ENCODE measurements around the gene ANKRD36. TPM values are rescaled to one million over a fixed set of nuclear protein-coding genes. Genes with fewer than 3 reads are reported as not detected.
"Not testable (repeated sequence)": the region's sequence is repeated elsewhere in the genome, so short reads cannot be mapped to it uniquely, and the experiment has no call there.

The ANKRD36 gene
- total RNA-seq, 3 donors from 2014 or later, result 17.1 to 32.1 (median 26.4) TPM

DNA sequence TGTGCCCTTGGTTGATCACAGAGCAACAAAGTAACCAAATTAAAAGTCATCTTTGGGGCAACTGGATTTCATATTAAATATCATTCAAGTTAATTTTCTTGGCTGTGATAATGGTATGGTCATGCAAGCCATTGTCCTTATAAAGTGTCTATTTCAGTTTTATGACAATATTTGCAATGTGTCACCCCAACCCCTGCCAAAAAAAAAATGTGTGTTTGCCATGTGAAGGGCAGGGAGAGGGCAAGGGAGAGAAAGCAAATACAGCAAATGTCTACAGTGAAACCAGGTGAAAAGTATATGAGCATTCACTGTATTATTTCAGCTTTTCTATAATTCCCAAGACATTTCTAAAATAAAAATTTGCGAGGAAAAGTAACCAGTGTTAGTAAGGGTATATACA, 24.2 kb upstream of the ANKRD36 start:
- DNase-seq; H3K4me1 ChIP-seq (ENCODE audit: low read depth); H3K36me3 ChIP-seq (ENCODE audit: low read depth); H3K4me3 ChIP-seq; intact Hi-C loops (cut with DNase I, micrococcal nuclease); ATAC-seq; H3K9me3 ChIP-seq: not testable (repeated sequence)

DNA sequence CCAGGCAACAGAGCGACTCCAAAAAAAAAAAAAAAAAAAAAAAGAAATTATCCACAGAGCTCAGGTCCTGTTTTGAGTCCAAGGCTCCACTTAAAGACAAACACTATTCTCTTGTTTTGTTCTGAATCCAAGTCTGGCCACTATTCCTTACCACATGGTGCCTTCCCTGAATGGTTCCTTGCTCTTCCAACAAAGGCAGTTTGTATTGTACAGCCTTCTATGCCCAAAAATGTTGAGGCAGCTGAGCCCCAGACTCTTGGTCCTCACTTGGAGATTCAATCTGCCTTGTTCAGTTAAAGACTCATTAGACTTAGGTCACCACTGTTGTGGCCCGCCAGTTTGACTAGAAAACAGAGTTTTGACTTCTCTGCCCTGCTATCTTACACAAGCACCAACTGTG, 20.0 kb upstream of the ANKRD36 start:
- H3K36me3 ChIP-seq (ENCODE audit: low read depth); H3K9me3 ChIP-seq; DNase-seq; H3K4me3 ChIP-seq; H3K4me1 ChIP-seq (ENCODE audit: low read depth); intact Hi-C loops (cut with DNase I, micrococcal nuclease); ATAC-seq: not testable (repeated sequence)

DNA sequence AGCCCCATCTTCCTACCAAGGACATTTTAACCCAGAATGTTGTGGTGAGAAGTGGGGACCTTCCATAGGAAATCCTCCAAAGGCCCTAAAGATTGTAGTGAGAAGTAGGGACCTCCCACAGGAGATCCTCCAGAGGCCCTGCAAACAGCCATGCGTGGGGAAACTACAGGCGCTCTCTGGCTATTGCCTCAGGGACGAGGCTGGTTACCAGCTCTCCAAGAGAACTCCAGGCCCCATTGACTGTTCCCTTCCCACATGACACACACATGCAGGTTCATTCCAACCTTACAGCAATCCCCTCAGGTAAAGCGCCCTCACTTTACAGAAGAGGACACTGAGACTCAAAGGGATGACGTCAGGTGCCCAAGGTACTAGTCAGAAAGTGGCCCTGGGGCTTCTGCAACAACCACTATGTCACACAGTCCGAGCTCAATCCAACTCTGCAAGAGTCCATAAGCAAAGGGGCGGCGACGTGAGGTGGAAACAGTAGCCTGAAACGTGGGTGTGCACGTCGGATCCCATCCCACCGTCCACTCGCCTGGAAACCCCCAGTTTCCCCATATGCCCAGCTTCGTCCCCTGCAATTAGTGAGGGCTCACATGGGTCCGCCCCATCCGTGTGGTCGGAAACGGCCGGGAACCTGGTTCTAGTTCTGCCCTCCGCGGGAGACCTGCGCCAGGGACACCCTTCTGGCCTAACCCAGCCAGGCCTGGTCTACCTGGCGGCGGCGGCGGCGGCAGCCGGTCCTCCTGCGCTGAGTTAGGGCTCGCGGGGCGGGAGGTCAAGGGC, 18.8 kb upstream of the ANKRD36 start:
- H3K36me3 ChIP-seq (ENCODE audit: low read depth); intact Hi-C loops (cut with DNase I, micrococcal nuclease); H3K4me1 ChIP-seq (ENCODE audit: low read depth); DNase-seq; H3K4me3 ChIP-seq; H3K9me3 ChIP-seq: not testable (repeated sequence)
- peak; percentile 39 for ATAC-seq

DNA sequence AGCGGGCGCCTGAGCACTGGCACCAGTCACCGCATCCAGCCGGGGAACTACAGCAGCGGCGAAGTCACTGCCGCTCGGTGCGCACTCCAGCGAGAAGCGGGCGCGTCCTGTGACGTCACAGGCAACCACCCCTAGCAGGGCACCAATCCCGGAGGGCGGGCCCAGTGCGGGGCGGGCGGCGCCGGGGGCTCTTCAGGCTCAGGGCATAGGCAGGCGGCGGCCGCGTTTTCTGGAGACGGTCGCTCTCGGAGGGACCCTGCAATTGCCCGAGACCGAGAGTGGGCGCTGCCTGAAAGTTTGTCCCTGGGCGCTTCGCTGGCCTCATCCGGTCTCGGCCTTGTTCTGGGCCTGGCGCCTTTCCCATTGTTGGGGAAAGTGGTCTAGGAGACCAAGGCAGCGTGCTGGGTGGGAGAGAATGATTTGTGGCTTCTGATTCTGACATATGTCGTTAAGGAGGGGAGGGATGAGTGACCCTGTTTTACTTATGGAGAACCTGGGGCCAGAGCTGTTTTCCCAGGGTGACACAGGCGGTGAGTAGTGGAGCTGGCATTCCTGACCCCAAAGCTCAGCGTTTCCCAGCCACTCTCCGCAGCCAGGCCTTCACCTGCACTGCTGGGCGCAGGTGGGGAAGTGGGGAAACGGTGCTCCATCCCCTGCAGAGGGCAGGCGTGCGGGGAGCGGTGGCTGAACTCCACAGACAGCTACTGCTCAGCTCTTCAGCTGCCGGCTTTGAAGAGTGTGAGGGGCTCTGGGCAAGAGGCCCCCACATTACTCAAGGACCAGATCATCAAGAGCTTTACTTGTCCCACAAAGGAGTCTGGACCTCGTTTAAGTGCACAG, 18.0 kb upstream of the ANKRD36 start, which contains the start of gene FAHD2B:
TSS of gene FAHD2B (minus strand) at position 111 of the 840 bp plus-strand sequence. CDS start 3,176 bp downstream, outside the sequence.
- H3K36me3 ChIP-seq (ENCODE audit: low read depth); intact Hi-C loops (cut with DNase I, micrococcal nuclease); H3K4me3 ChIP-seq; H3K4me1 ChIP-seq (ENCODE audit: low read depth); H3K9me3 ChIP-seq: not testable (repeated sequence)
- DNase-seq (peak; percentile 86 to 93 (median 91)), ATAC-seq (peak; percentile 96)

DNA sequence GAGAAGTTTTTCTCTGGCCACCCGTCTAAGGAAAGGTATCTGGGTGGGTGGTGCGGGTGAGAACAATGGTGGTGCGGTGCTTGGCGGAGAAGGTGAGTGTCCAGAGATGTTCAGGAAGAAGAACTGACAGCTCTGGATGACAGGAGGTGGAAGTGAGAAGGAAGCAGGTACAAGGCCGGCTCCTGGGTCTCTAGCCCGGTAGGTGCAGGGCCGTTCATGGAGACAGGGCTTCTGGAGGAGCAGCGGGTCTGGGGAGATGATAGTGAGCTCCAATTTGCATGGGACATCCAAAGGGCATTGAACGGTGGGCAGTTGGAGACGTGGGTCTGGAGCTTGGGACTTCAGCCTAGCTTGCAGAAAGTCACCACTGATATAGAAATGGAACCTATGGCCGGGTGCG, 17.3 kb upstream of the ANKRD36 start:
- no peak overlapping the region for H3K4me3 ChIP-seq
- H3K9me3 ChIP-seq, result no peaks in the 10 kb centered on the region
- intact Hi-C loops (cut with DNase I, micrococcal nuclease), result no loop called here
- no peaks in the 10 kb centered on the region for H3K36me3 ChIP-seq (ENCODE audit: low read depth)
- DNase-seq (no peak), ATAC-seq (no peak)
- TF ChIP-seq, protein P1, sequence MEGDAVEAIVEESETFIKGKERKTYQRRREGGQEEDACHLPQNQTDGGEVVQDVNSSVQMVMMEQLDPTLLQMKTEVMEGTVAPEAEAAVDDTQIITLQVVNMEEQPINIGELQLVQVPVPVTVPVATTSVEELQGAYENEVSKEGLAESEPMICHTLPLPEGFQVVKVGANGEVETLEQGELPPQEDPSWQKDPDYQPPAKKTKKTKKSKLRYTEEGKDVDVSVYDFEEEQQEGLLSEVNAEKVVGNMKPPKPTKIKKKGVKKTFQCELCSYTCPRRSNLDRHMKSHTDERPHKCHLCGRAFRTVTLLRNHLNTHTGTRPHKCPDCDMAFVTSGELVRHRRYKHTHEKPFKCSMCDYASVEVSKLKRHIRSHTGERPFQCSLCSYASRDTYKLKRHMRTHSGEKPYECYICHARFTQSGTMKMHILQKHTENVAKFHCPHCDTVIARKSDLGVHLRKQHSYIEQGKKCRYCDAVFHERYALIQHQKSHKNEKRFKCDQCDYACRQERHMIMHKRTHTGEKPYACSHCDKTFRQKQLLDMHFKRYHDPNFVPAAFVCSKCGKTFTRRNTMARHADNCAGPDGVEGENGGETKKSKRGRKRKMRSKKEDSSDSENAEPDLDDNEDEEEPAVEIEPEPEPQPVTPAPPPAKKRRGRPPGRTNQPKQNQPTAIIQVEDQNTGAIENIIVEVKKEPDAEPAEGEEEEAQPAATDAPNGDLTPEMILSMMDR (IDR thresholded peaks at IDR 0.05), result no peak
- no peaks in the 10 kb centered on the region for H3K4me1 ChIP-seq (ENCODE audit: low read depth)

DNA sequence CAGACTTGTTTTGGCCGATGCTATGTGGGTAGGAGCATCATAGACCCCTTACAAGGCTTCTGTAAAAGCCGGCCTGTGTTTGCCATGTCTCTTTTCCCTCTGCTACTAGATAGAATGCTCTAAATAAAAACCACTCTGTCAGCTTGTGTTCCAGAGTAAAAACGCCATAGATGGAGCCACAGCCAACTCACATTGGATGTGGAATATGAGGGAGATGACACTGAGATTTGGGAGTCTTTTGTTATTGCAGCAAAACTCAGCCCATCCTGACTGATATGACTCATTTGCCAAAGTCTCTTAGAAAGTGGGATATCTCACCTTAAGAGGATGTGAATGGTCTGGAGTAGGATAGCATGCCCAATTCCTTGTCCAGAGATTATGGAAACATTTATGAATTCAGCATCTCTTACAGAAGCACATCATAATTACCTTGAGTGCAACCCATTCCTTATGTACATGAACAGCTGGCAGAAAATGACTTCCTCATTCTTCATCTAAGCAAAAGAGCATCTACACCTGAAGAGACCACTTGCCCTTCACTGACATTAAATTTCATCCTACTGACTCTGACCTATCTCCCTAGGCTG, 14.1 kb upstream of the ANKRD36 start:
- DNase-seq; intact Hi-C loops (cut with DNase I, micrococcal nuclease); H3K36me3 ChIP-seq (ENCODE audit: low read depth); ATAC-seq; H3K9me3 ChIP-seq; H3K4me3 ChIP-seq; H3K4me1 ChIP-seq (ENCODE audit: low read depth): not testable (repeated sequence)

DNA sequence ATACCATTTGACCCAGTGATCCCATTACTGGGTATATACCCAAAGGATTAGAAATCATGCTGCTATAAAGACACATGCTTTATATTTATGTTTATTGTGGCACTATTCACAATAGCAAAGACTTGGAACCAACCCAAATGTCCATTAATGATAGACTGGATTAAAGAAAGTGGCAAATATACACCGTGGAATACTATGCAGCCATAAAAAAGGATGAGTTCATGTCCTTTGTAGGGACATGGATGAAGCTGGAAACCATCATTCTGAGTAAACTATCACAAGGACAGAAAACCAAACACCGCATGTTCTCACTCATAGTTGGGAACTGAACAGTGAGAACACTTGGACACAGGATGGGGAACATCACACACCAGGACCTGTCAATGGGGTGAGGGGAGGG, 6.1 kb upstream of the ANKRD36 start:
- H3K4me1 ChIP-seq (ENCODE audit: low read depth); H3K4me3 ChIP-seq; ATAC-seq; intact Hi-C loops (cut with DNase I, micrococcal nuclease); H3K9me3 ChIP-seq; H3K36me3 ChIP-seq (ENCODE audit: low read depth); DNase-seq: not testable (repeated sequence)

DNA sequence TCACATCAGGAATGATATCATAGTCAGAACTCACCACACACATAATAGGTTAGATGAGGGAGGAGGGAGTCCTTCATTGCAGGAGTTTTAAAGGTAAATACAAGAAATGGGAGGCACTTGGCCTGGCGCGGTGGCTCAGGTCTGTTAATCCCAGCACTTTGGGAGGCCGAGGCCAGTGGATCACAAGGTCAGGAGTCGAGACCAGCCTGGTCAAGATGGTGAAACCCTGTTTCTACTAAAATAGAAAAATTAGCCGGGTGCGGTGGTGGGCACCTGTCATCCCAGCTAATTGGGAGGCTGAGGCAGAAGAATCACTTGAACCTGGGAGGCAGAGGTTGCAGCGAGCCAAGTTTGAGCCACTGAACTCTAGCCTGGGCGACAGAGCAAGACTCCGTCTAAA, 1.7 kb upstream of the ANKRD36 start:
- DNase-seq; H3K4me1 ChIP-seq (ENCODE audit: low read depth); intact Hi-C loops (cut with DNase I, micrococcal nuclease); H3K9me3 ChIP-seq; H3K36me3 ChIP-seq (ENCODE audit: low read depth); ATAC-seq; H3K4me3 ChIP-seq: not testable (repeated sequence)

All from mucosa of descending colon (tissue), 3 donors.